ENCODE results near the gene PLD5.
"Not testable (repeated sequence)": the region's sequence is repeated elsewhere in the genome, so short reads cannot be mapped to it uniquely, and the experiment has no call there.

The PLD5 gene

GRCh38 chr1:242416657-242417056 is 107.8 kb downstream of the PLD5 start:
- no peak for DNase-seq

DNA sequence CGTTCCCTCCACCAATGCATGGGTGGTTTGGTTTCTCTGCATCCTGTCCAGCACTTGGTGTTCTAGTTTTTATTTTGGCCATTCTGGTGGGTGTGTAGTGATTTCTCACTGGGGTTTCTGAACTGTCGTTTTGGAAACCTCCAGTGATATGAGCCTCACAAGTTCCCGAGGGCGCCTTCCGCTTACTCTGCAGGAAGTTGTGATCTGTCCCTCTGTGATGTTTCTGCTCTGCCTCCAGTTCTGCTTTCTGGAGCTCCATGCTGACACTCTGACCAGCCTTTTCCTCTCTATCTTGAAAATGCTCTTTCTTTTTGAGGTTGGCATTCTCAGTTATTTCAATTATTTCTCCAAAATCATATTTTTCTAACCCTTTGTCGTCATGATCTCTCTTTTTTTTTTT is 111.6 kb downstream of the PLD5 start:
- DNase-seq: peak in 2 of 4 experiments; percentile 9 to 26

- no peak for DNase-seq
Observed at GRCh38 chr1:242411901-242412300, 112.6 kb downstream of the PLD5 start.

DNA sequence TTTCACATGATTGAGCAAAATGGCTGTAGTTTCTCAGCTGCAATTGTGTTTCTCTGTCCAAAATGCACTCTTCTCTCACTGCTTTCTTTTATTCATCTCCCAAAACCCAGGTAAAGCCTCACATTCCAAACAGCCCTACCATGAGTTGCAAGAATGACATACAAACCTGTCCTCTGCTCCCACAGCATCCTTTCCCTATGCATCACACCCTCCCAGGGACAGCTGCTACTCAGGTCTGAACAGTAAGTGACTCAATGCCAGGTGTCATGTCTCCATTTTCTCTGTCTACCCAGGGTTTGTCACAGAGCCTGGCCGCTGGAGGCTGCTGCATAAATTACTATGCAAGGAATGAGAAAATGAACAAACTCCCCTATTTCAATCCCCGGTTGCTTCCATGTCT is 118.5 kb downstream of the PLD5 start:
- no peak for DNase-seq

- DNase-seq: no peak
Observed at GRCh38 chr1:242404296-242404695, 120.2 kb downstream of the PLD5 start.

DNA sequence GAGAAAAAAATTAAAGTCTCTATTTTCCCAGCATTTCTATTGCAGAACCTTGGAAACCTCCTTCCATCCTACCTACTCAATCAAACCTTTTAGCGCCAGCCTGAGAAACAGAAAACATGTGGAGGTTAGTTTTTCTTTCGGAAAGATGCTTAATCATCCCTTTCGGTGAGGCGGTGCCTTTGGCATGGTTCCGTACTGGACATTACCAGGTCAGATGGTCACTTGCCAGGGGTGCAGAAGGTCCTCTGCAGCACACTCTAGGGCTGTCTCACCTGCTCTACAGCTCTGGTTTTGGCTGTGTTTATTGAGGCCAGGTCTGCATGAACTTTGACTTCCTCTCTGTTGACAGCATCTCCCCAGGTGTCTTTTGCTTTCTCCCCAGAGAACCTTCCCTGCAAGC is 121.5 kb downstream of the PLD5 start:
- no peak for DNase-seq

DNA sequence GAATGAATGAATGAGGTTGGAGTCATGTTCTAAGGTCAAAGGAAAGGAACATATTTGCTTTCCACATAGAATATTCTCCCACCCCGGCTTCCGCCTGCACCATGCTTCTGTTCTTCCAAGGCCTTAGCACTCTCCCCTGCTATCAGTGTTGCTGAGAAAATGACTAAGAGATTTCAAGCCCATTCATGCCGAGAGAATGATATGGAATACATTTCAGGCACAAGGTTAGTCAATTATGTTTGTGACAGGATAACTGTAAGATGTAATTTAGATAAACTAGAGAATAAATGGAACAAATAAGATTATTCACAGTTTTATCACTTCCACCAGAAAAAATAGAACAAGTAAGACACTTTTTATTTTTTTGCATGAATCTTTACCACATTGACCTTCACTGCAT is 122.6 kb downstream of the PLD5 start:
- no peak for DNase-seq

DNA sequence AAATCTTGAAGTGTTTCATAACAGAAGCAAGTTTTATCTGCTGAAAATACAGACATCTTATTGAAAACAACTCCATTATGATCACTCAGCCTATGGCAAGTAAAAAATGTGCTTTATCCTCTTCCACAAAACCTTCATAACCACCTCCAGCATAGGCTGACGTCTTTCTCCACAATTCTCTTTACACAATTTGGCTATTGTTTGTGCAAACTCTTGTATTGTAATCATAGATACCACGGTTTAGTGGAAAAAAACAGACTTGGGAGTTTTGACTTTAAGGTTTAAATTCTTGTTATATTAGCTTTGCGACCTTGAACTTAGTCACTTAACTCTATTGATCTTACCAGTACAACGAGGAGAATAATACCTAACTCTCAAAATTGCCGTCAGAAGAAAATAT is 126.1 kb downstream of the PLD5 start:
- DNase-seq: no peak

DNA sequence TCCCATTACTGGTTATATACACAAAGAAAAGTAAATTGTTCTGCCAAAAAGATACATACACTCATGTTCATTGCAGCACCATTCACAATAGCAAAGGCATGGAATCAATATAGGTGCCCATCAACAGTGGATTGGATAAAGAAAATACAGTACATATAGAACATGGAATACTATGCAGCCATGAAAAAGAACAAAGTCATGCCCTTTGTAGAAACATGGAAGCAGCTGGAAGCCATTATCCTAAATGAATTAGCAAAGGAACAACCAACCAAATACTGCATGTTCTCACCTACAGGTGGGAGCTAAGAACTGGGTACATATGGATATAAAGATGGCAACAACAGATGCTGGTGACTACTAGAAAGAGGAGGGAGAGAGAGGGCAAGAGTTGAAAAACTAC is 132.6 kb downstream of the PLD5 start:
- DNase-seq: no peak

DNA sequence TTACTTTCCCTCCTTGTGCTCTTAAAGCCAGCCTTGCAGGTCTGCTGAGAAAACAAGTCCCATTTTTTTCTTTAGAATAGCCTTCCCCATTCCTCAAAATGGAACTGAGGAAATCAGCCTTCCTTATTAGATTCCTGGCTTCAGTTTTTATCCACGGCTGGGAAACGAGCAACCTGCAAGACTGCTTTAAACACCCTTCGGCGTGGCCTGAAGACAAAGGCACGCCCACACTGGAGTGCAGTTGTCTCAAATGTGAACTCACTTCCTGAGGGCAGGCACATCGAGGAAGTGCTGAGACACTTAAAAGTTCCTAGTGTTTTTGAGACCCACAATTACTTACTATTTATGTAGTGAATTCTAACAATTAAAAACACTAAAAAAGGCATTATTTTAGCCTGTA is 148.4 kb downstream of the PLD5 start:
- DNase-seq: not testable (repeated sequence)

- not testable (repeated sequence) for DNase-seq
Observed at GRCh38 chr1:242350446-242350845, 174.1 kb downstream of the PLD5 start.

- no peak for DNase-seq
Observed at GRCh38 chr1:242349636-242350035, 174.9 kb downstream of the PLD5 start.

- peak in 1 of 4 experiments; percentile 13 for DNase-seq
Observed at GRCh38 chr1:242330865-242331264, 193.6 kb downstream of the PLD5 start.

GRCh38 chr1:242327381-242327780 is 197.1 kb downstream of the PLD5 start:
- DNase-seq: not testable (repeated sequence)

DNA sequence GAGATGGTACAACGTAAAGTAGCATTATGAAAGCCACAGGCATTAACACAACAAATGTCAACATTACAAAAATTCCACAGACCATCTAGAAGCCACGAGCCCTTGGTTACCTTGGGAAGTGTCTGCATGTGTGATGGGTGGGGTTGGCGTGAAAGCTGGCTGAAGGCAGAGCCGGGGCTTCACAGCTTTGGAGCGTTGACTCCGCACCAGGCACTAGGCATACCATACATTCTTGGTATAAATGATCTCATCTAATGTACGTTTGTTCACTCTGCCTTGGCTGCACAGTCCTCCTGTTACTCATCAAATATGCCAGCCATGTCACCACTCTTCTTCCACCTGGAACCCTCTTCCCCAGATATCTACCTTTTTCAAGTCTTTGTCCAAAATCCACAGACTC is 202.5 kb downstream of the PLD5 start:
- DNase-seq: not testable (repeated sequence)

DNA sequence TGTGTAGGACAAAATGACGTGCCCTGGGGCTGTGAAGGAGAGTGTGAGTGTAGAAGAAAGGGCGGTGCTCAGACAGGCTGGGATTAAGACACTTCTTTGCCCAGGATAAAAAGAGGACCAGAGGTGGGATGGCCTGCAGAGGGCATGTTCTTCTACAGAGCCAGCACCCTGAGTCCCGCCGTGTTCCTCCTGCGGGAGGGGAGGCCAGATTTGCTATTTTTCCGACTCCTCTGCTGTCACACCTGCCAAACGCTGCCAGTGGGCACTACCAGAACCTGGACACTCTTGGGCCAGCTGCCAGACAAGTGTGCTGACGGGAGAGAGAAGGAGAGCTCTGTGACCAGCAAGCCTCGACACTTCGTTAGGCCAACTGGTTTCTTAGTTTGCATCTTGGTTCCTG is 206.4 kb downstream of the PLD5 start:
- DNase-seq: no peak

DNA sequence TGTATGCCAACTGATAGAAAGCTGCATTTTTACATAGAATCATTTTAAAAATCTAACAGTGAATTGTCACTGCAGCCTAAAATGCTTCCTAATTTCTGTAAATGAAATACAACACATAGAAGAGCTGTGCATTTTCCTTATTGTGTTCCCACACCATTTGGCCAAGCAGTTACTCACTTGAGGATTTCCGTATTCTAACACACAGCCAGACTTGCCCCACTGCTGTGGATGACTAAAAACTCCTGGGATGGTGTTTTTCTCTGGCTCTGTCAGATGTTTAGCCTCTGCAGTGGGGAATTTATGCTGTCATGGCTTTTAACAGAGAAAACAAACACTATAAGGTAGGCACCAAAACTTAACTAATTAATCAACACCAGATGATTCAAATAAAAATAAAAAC is 209.6 kb downstream of the PLD5 start:
- DNase-seq: not testable (repeated sequence)

- DNase-seq: not testable (repeated sequence)
Observed at GRCh38 chr1:242314085-242314649, 210.3 kb downstream of the PLD5 start.

DNA sequence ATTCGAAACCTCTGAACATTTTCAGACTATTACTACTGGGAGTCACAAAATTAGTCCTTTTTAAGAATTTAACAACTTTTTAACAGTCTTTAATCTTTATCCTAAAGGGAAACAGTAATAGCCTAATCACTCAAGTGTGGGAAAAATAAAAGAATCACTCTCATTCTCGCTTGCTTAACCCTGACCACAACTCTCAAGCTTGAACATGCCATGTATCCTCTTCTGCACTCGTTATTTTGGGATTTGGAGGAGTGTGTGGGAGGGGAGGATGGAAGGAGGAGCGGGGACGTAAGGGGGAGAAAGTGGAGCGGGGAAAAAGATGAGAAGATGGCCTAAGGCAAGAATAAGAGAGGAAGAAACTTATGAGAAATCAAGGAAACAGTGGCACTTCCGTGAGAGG is 215.8 kb downstream of the PLD5 start:
- not testable (repeated sequence) for DNase-seq

GRCh38 chr1:242293781-242294180 is 230.7 kb downstream of the PLD5 start:
- DNase-seq: not testable (repeated sequence)

- DNase-seq: not testable (repeated sequence)
Observed at GRCh38 chr1:242288067-242288466, 236.4 kb downstream of the PLD5 start.

DNA sequence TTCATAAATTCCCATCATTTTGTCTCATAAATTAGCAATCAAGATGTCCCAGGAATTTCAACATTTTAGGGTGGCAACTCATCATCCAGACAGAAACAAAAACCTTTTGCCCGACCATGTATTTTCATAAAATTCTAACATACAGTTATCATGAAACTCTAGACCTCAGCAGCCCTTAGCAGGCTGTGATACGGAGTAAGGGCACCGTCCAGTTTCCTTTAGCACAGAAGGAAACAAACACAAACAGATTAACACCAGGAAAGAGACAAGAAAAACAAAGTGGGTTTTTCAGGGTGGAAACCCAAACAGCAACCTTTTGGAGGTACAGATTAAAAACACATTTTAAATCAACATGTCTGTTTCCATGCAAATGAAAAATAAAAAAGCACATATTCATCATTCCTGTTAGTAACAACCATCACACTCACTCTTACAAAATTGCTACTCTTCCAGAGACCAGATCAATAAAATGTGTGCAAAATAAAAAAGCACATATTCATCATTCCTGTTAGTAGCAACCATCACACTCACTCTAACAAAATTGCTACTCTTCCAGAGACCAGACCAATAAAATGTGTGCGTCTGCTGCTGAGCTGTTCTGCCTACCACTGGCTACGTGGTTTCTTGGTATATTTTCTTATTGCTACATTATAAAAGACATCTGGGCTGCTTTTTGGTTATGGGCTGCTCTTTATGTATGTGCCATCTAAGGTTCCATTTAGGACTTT is 241.6 kb downstream of the PLD5 start:
- DNase-seq: not testable (repeated sequence)

GRCh38 chr1:242278406-242278805 is 246.1 kb downstream of the PLD5 start:
- not testable (repeated sequence) for DNase-seq

GRCh38 chr1:242276769-242277168 is 247.7 kb downstream of the PLD5 start:
- DNase-seq: not testable (repeated sequence)

- DNase-seq: not testable (repeated sequence)
Observed at GRCh38 chr1:242267004-242267403, 257.5 kb downstream of the PLD5 start.
